Spleen (tissue), 7 donors: ENCODE results near the gene TMCC3.

Source experiments
- CTCF ChIP-seq, 11 experiments: fragments of 200-600 bp in 7 of 11; fragments of 450-650 bp in 4 of 11; sonication (generic) in 4 of 11; IDR thresholded peaks in 8 of 11; conservative IDR thresholded peaks in 3 of 11; 1 replicate in 7 of 11; 2 replicates in 4 of 11; pipeline versions ENCODE4 v1.4.0 to v1.8.0; 2016 to 2021; ENCODE audit warnings: antibody characterized with exemption in 11 of 11, inconsistent platforms in 4 of 11, mild to moderate bottlenecking in 1 of 11
- POLR2AphosphoS5 ChIP-seq, 3 donors: sonication (generic); formaldehyde crosslinking; IDR thresholded peaks; one replicate each; pipeline ENCODE4 v1.5.1; 2017; ENCODE audit warnings: antibody characterized with exemption in 3 of 3
- donor health status: DM: no; HTN: no; CAD: no; lungs with moderate emphysema.
- donor health status: DM: no; HTN: no; CAD: no.
- donor health status: DM: no; HTN: no; CAD: no.

GRCh38 chr12:94637390-94638113, 12.8 kb downstream of the TMCC3 start:
- TF ChIP-seq POLR2AphosphoS5 (IDR thresholded peaks at IDR 0.05) (no peak), CTCF (IDR thresholded peaks at IDR 0.05 in 8 of 11, conservative IDR thresholded peaks at IDR 0.05 in 3 of 11) (no peak)
